SH-SY5Y (cell line): ENCODE measurements around the gene CXCR2.

Source experiments
- GATA2 ChIP-seq: IDR thresholded peaks from 2 replicates; pipeline ENCODE4 v1.6.1; 2011; ENCODE audit warnings: mild to moderate bottlenecking, low read depth, low read length
- GATA3 ChIP-seq: IDR thresholded peaks from 2 replicates; pipeline ENCODE4 v1.6.1; 2011; ENCODE audit warnings: low read depth, mild to moderate bottlenecking, low read length, moderate library complexity

DNA sequence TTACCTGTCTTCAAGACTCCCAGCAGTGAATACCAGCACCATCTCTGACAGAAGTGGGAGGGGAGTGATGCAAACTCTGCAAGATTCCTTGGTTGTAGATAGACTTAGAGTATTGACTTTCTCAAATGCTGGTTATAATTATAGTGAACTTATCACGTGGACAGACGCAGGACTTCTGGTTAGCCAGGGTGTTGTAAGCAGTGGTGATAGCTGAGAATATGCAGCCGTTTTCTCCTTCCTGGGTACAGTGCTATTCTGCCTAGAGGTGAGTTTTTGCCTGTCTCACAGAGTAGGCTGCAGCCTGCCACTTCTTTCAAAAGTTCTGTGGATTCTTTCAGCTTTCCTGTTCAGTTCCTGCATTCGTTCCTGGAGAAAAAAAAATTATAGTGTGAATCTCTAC, 733 bp upstream of the CXCR2 start:
- no peak for TF ChIP-seq GATA2
- TF ChIP-seq GATA3 = no peak
